A673 (cell line): ENCODE results near the gene UVRAG. TPM values are rescaled to one million over a fixed set of nuclear protein-coding genes. Genes with fewer than 3 reads are reported as not detected.

Source experiments
- BruUV-seq: library from RNA; stranded (reverse); fragments of 400-500 nt; replicated peaks from 2 replicates; lab custom pipeline; 2021; lab: Mats Ljungman, UMichigan
- CTCF ChIA-PET: fragments of 300-600 bp; sonication (Branson Sonifier 250); formaldehyde crosslinking; loops from one replicate; lab custom pipeline; 2022; ENCODE audit warnings: antibody characterized with exemption; lab: Charles Lee
- POLR2A ChIA-PET: fragments of 300-600 bp; sonication (Branson Sonifier 250); formaldehyde crosslinking; loops from one replicate; lab custom pipeline; 2022; ENCODE audit warnings: antibody characterized with exemption; ENCODE audit not compliant: low non-redundant PET; lab: Charles Lee
- DNase-seq: peaks from one replicate; pipeline ENCODE4 v3.0.0-alpha.2; 2015; ENCODE audit warnings: low spot score
- H3K27ac ChIP-seq: fragments of 200-600 bp; sonication (generic); 2 replicates; pipeline ENCODE4 v1.5.1; 2016; ENCODE audit warnings: mixed run types, low read depth, mild to moderate bottlenecking, mixed read lengths, antibody characterized with exemption, low read length; ENCODE audit not compliant: poor library complexity, severe bottlenecking
- H3K27me3 ChIP-seq: fragments of 200-600 bp; sonication (generic); replicated peaks from 2 replicates; pipeline ENCODE4 v1.6.1; 2017; ENCODE audit warnings: mixed run types, low read depth, mild to moderate bottlenecking, mixed read lengths, antibody characterized with exemption, low read length; ENCODE audit not compliant: insufficient read depth, poor library complexity
- H3K36me3 ChIP-seq: fragments of 200-600 bp; sonication (generic); 2 replicates; pipeline ENCODE4 v1.6.1; 2016; ENCODE audit warnings: mixed run types, mild to moderate bottlenecking, mixed read lengths, antibody characterized with exemption, low read length; ENCODE audit not compliant: insufficient read depth, poor library complexity, severe bottlenecking
- H3K4me1 ChIP-seq: fragments of 200-600 bp; sonication (generic); 2 replicates; pipeline ENCODE4 v1.6.1; 2017; ENCODE audit warnings: mixed run types, mild to moderate bottlenecking, mixed read lengths, antibody characterized with exemption, low read length; ENCODE audit not compliant: insufficient read depth, poor library complexity, severe bottlenecking
- H3K4me3 ChIP-seq: fragments of 200-600 bp; sonication (generic); 2 replicates; pipeline ENCODE4 v1.5.1; 2016; ENCODE audit warnings: low read depth, mixed run types, mild to moderate bottlenecking, mixed read lengths, low read length; ENCODE audit not compliant: poor library complexity, severe bottlenecking
- H3K9me3 ChIP-seq: fragments of 200-600 bp; sonication (generic); 2 replicates; pipeline ENCODE4 v1.6.1; 2016; ENCODE audit warnings: mixed run types, low read depth, mild to moderate bottlenecking, mixed read lengths, antibody characterized with exemption, low read length; ENCODE audit not compliant: poor library complexity, severe bottlenecking
- CTCF ChIP-seq: fragments of 300-800, 200-600 bp; sonication (generic); conservative IDR thresholded peaks from 2 replicates; pipeline ENCODE4 v1.5.1; 2017; ENCODE audit warnings: low read depth, mild to moderate bottlenecking, antibody characterized with exemption, low read length, moderate library complexity, mixed read lengths
- EZH2 ChIP-seq: fragments of 200-600 bp; sonication (generic); IDR thresholded peaks from 2 replicates; pipeline ENCODE4 v1.6.1; 2017; ENCODE audit warnings: borderline replicate concordance, low read depth, mild to moderate bottlenecking, mixed read lengths, antibody characterized with exemption, low read length; ENCODE audit not compliant: poor library complexity, severe bottlenecking
- intact Hi-C: fragments of 100-400 bp; cut with micrococcal nuclease; formaldehyde crosslinking; loops from one replicate; pipeline ENCODE4 v1.10.0; 2022; ENCODE audit not compliant: unreplicated experiment
- total RNA-seq: library from RNA; stranded (reverse); gene quantifications from 2 replicates; pipeline ENCODE4 v1.2.3, GENCODE V29; 2021

The UVRAG gene
- total RNA-seq, 1 experiment from 2014 or later: 21.1 TPM

GRCh38 chr11:75900848-75901247 lies 85.8 kb downstream of the UVRAG start:
- H3K36me3 ChIP-seq: no peaks in the 10 kb centered on the region
- H3K9me3 ChIP-seq: no peaks in the 10 kb centered on the region
- ChIA-PET POLR2A (no interaction called here), CTCF (no interaction called here)
- no peak overlapping the region for H3K4me3 ChIP-seq
- intact Hi-C loops: no loop called here
- no peak for DNase-seq
- H3K4me1 ChIP-seq: peaks cover 19% of the 10 kb centered on the region
- TF ChIP-seq EZH2: no peak
- no peaks in the 10 kb centered on the region for H3K27me3 ChIP-seq
- BruUV-seq: no TSS peak
- H3K27ac ChIP-seq: no peak overlapping the region

GRCh38 chr11:75902631-75903030 lies 87.6 kb downstream of the UVRAG start:
- no peaks in the 10 kb centered on the region for H3K9me3 ChIP-seq
- BruUV-seq: no TSS peak
- H3K4me1 ChIP-seq: peaks cover 19% of the 10 kb centered on the region
- TF ChIP-seq EZH2 (no peak), CTCF (no peak)
- H3K36me3 ChIP-seq: no peaks in the 10 kb centered on the region
- H3K27me3 ChIP-seq: no peaks in the 10 kb centered on the region
- intact Hi-C loops: no loop called here
- ChIA-PET POLR2A (no interaction called here), CTCF (no interaction called here)
- DNase-seq: no peak
- H3K4me3 ChIP-seq: no peak overlapping the region
- no peak overlapping the region for H3K27ac ChIP-seq

GRCh38 chr11:75903276-75903675 lies 88.3 kb downstream of the UVRAG start:
- DNase-seq: peak; percentile 43
- no peaks in the 10 kb centered on the region for H3K36me3 ChIP-seq
- no peak overlapping the region for H3K4me3 ChIP-seq
- ChIA-PET POLR2A (no interaction called here), CTCF (no interaction called here)
- intact Hi-C loops: no loop called here
- H3K27ac ChIP-seq: no peak overlapping the region
- BruUV-seq: no TSS peak
- peaks cover 19% of the 10 kb centered on the region for H3K4me1 ChIP-seq
- no peaks in the 10 kb centered on the region for H3K9me3 ChIP-seq
- TF ChIP-seq EZH2: no peak
- TF ChIP-seq CTCF: no peak
- no peaks in the 10 kb centered on the region for H3K27me3 ChIP-seq

- no peak overlapping the region for H3K4me3 ChIP-seq
- no TSS peak for BruUV-seq
- H3K4me1 ChIP-seq: peaks cover 19% of the 10 kb centered on the region
- DNase-seq: no peak
- no peak overlapping the region for H3K27ac ChIP-seq
- H3K9me3 ChIP-seq: no peaks in the 10 kb centered on the region
- ChIA-PET CTCF (no interaction called here), POLR2A (no interaction called here)
- TF ChIP-seq CTCF (no peak), EZH2 (no peak)
- H3K36me3 ChIP-seq: no peaks in the 10 kb centered on the region
- intact Hi-C loops: no loop called here
- no peaks in the 10 kb centered on the region for H3K27me3 ChIP-seq
These were observed 90.4 kb downstream of the UVRAG start for GRCh38 chr11:75905434-75905833.
